Fibroblast of lung (primary cell): Measurements from ENCODE around the gene REC8. TPM values are rescaled to one million over a fixed set of nuclear protein-coding genes. Genes with fewer than 3 reads are reported as not detected.

Experiments used
- DNase-seq, 2 donors: peaks; one replicate each; pipeline versions ENCODE4 v3.0.0 to v3.0.0-alpha.2; 2010; ENCODE audit warnings: low read depth in 2 of 2
- H2AFZ ChIP-seq: 2 replicates; pipeline ENCODE4 v1.5.1; 2012; ENCODE audit warnings: low read length, control low read depth, inconsistent platforms
- H3K27ac ChIP-seq: 2 replicates; pipeline ENCODE4 v1.5.1; 2011; ENCODE audit warnings: low read length, control low read depth; ENCODE audit not compliant: insufficient read depth
- H3K27me3 ChIP-seq: 2 replicates; pipeline ENCODE4 v1.5.1; 2011; ENCODE audit warnings: mild to moderate bottlenecking, low read length; ENCODE audit not compliant: control insufficient read depth, insufficient read depth
- H3K36me3 ChIP-seq: 2 replicates; pipeline ENCODE4 v1.5.1; 2011; ENCODE audit warnings: low read length; ENCODE audit not compliant: control insufficient read depth, insufficient read depth
- H3K4me1 ChIP-seq: 2 replicates; pipeline ENCODE4 v1.5.1; 2011; ENCODE audit warnings: low read length; ENCODE audit not compliant: control insufficient read depth, insufficient read depth; ENCODE audit errors: extremely low read depth
- H3K4me2 ChIP-seq: 2 replicates; pipeline ENCODE4 v1.5.1; 2011; ENCODE audit warnings: low read length, control low read depth; ENCODE audit not compliant: insufficient read depth; ENCODE audit errors: extremely low read depth
- H3K4me3 ChIP-seq, 4 experiments: fragments of 200-600 bp in 1 of 4; sonication (generic) in 1 of 4; replicated peaks in 1 of 4; 2 replicates each; pipeline ENCODE4 v1.5.1; 2011 to 2016; ENCODE audit warnings: low read length in 4 of 4, low read depth in 3 of 4, mild to moderate bottlenecking in 3 of 4, control low read depth in 2 of 4, inconsistent platforms in 1 of 4, mixed read lengths in 1 of 4; ENCODE audit not compliant: insufficient read depth in 1 of 4; ENCODE audit errors: control extremely low read depth in 1 of 4
- H3K79me2 ChIP-seq: 2 replicates; pipeline ENCODE4 v1.5.1; 2012; ENCODE audit warnings: mild to moderate bottlenecking, low read length, inconsistent platforms; ENCODE audit not compliant: control insufficient read depth, insufficient read depth
- H3K9ac ChIP-seq: 2 replicates; pipeline ENCODE4 v1.5.1; 2011; ENCODE audit warnings: mild to moderate bottlenecking, low read length, control low read depth; ENCODE audit not compliant: insufficient read depth
- H3K9me3 ChIP-seq: 2 replicates; pipeline ENCODE4 v1.5.1; 2012; ENCODE audit warnings: low read depth, low read length; ENCODE audit not compliant: control insufficient read depth, insufficient read depth
- H4K20me1 ChIP-seq: 2 replicates; pipeline ENCODE4 v1.5.1; 2011; ENCODE audit warnings: low read length; ENCODE audit not compliant: control insufficient read depth, insufficient read depth; ENCODE audit errors: extremely low read depth
- EZH2 ChIP-seq: IDR thresholded peaks from 2 replicates; pipeline ENCODE4 v1.5.1; 2012; ENCODE audit warnings: low read length, control low read depth, mild to moderate bottlenecking; ENCODE audit errors: missing control alignments
- polyA plus RNA-seq, 2 donors: library from polyadenylated mRNA; depleted of rRNA in 1 of 2; stranded (reverse) in 1 of 2; unstranded in 1 of 2; fragments of >200 nt; gene quantifications; 2 replicates each; pipeline ENCODE4 v1.2.1, GENCODE V29; 2011 to 2012; ENCODE audit warnings: missing spikeins in 1 of 2
- total RNA-seq: library from RNA; depleted of rRNA; stranded (reverse); fragments of >200 nt; gene quantifications from 2 replicates; pipeline ENCODE4 v1.2.1, GENCODE V29; 2014
- TF ChIP-seq, protein P1 (sequence below), 2 donors: IDR thresholded peaks in 1 of 2; conservative IDR thresholded peaks in 1 of 2; 1 replicate in 1 of 2; 2 replicates in 1 of 2; pipeline ENCODE4 v1.5.1; 2011 to 2012; ENCODE audit warnings: low read length in 2 of 2, control low read depth in 1 of 2, inconsistent platforms in 1 of 2, low read depth in 1 of 2, mild to moderate bottlenecking in 1 of 2

The REC8 gene
- total and polyA plus RNA-seq, 2 donors (not counting 1 experiment from before 2014, with no cell fraction given) = 1.8 to 2.2 TPM

DNA sequence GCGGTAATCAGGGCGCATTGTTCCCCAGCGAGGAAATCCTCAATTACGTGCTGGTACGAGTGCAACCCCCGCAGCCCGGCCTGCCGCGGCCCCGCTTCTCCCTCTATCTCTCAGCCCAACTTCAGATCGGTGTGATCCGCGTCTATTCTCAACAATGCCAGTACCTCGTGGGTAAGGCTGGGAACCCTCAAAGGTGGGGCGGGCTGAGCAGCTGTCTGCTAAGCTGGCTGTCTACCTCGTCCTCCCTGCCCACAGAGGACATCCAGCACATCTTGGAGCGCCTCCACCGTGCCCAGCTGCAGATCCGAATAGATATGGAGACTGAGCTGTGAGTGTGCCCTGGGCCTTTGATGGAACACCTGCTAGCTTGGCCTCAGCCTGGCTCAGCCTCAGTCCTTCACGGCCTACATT, 996 bp downstream of the REC8 start:
- Histone ChIP-seq H3K27ac (no peak overlapping the region), H3K79me2 (no peaks in the 10 kb centered on the region), H2AFZ (no peak overlapping the region), H3K36me3 (peaks cover 11% of the 10 kb centered on the region), H3K9ac (no peak overlapping the region), H4K20me1 (no peaks in the 10 kb centered on the region), H3K4me1 (no peaks in the 10 kb centered on the region), H3K4me2 (no peak overlapping the region), H3K27me3 (no peaks in the 10 kb centered on the region), H3K4me3 (no peak overlapping the region), H3K9me3 (no peaks in the 10 kb centered on the region)
- no peak for TF ChIP-seq EZH2
- TF ChIP-seq, protein P1, sequence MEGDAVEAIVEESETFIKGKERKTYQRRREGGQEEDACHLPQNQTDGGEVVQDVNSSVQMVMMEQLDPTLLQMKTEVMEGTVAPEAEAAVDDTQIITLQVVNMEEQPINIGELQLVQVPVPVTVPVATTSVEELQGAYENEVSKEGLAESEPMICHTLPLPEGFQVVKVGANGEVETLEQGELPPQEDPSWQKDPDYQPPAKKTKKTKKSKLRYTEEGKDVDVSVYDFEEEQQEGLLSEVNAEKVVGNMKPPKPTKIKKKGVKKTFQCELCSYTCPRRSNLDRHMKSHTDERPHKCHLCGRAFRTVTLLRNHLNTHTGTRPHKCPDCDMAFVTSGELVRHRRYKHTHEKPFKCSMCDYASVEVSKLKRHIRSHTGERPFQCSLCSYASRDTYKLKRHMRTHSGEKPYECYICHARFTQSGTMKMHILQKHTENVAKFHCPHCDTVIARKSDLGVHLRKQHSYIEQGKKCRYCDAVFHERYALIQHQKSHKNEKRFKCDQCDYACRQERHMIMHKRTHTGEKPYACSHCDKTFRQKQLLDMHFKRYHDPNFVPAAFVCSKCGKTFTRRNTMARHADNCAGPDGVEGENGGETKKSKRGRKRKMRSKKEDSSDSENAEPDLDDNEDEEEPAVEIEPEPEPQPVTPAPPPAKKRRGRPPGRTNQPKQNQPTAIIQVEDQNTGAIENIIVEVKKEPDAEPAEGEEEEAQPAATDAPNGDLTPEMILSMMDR (conservative IDR thresholded peaks at IDR 0.05 in 1 of 2, IDR thresholded peaks at IDR 0.05 in 1 of 2; ENCODE audit: low read depth in 1 of 2, low read length in 2 of 2) = no peak
- DNase-seq = no peak

GRCh38 chr14:24176599-24176998, 4.7 kb downstream of the REC8 start:
- Histone ChIP-seq H3K4me1 (no peaks in the 10 kb centered on the region), H3K4me2 (no peak overlapping the region), H3K9ac (no peak overlapping the region), H3K36me3 (peaks cover 28% of the 10 kb centered on the region), H3K9me3 (no peaks in the 10 kb centered on the region), H4K20me1 (no peaks in the 10 kb centered on the region), H3K79me2 (no peaks in the 10 kb centered on the region), H3K27me3 (no peaks in the 10 kb centered on the region), H3K27ac (no peak overlapping the region), H3K4me3 (no peak overlapping the region), H2AFZ (no peak overlapping the region)
- TF ChIP-seq EZH2 = no peak
- TF ChIP-seq, protein P1 (conservative IDR thresholded peaks at IDR 0.05 in 1 of 2, IDR thresholded peaks at IDR 0.05 in 1 of 2; ENCODE audit: low read depth in 1 of 2, low read length in 2 of 2) = no peak
- no peak for DNase-seq

- Histone ChIP-seq H3K9me3 (no peaks in the 10 kb centered on the region), H3K4me3 (no peak overlapping the region), H4K20me1 (no peaks in the 10 kb centered on the region), H3K27ac (no peak overlapping the region), H3K9ac (no peak overlapping the region), H3K4me1 (no peaks in the 10 kb centered on the region), H3K27me3 (no peaks in the 10 kb centered on the region), H3K36me3 (peaks cover 33% of the 10 kb centered on the region), H3K4me2 (no peak overlapping the region), H3K79me2 (no peaks in the 10 kb centered on the region), H2AFZ (no peak overlapping the region)
- no peak for DNase-seq
- no peak for TF ChIP-seq EZH2
- TF ChIP-seq, protein P1 (conservative IDR thresholded peaks at IDR 0.05 in 1 of 2, IDR thresholded peaks at IDR 0.05 in 1 of 2; ENCODE audit: low read depth in 1 of 2, low read length in 2 of 2) = no peak
Observed at GRCh38 chr14:24177041-24177825, 5.4 kb downstream of the REC8 start.
